ENCODE measurements around the gene VPS36. TPM values are rescaled to one million over a fixed set of nuclear protein-coding genes. Genes with fewer than 3 reads are reported as not detected.
A peak's percentile ranks its signal among the peaks of the same experiment; 100 is the strongest.

VPS36 gene
- total RNA-seq, 2 experiments from 2014 or later, result 41.7 to 45.8 TPM

DNA sequence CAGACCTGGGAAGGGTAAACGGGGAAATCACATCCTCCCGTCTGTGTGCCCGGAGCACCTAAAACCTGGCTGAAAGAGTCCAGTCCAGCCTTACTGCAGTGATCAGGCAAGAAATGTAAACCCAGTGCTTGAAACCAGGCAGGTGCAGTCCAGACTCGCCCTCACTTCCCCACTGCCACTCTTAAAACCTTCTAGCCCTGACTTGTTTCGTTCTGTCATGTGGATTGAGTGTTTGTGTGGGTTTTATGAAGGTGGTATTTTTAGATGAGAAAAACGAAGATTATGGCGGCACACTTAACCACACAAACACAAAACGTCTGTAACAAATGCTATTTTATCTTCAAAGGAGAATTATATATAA, 4.0 kb upstream of the VPS36 start:
- H3K4me3 Mint-ChIP-seq, result peak overlapping the region; percentile 88
- DNase-seq, result no peak
- ATAC-seq (ENCODE audit: low read depth), result no peak
- no peaks in the 10 kb centered on the region for H3K9me3 Mint-ChIP-seq
- H3K36me3 Mint-ChIP-seq, result peaks cover 16% of the 10 kb centered on the region
- POLR2A ChIA-PET, result no interaction called here
- no peaks in the 10 kb centered on the region for H3K27me3 Mint-ChIP-seq
- peaks cover 39% of the 10 kb centered on the region for H3K4me1 Mint-ChIP-seq
- H3K27ac Mint-ChIP-seq, result peak overlapping the region; percentile 92

- Mint-ChIP-seq H3K4me3 (no peak overlapping the region), H3K27me3 (no peaks in the 10 kb centered on the region), H3K9me3 (no peaks in the 10 kb centered on the region), H3K27ac (no peak overlapping the region), H3K36me3 (peaks cover 11% of the 10 kb centered on the region), H3K4me1 (peaks cover 44% of the 10 kb centered on the region)
- no peak for DNase-seq
- POLR2A ChIA-PET, result no interaction called here
- no peak for ATAC-seq (ENCODE audit: low read depth)
Observed at GRCh38 chr13:52452470-52452869, 2.0 kb upstream of the VPS36 start.

DNA sequence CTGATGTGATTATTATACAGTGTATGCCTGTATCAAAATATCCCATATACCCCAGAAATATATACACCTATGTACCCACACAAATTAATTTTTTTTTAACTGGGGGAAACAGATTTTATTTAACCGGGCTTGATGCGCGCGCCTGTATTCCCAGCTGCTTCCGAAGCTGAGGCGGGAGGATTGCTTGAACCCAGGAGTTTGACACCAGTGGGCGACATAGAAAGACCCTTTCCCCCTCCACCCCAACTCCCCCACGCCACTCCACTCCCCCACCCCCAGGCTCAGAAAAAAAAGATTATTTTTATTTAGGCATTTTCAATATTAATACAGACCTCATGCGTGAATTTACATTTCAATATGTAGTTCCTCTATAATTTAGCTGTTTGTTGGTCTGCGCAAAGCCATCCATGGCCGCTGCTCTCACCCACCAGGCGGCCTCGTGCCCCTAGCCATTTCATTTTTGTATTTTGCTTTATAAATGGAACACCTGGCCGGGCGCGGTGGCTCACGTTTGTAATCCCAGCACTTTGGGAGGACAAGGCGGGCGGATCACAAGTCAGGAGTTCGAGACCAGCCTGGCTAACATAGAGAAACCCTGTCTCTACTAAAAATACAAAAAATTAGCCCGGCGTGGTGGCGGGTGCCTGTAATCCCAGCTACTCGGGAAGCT, 836 bp upstream of the VPS36 start:
- POLR2A ChIA-PET, result interaction anchor here (0.8 to 1.5 kb wide), 3 partner anchors 35 to 257 kb away, joined by 3 read pairs; no protein-coding TSS in a partner anchor
- DNase-seq, result no peak
- Mint-ChIP-seq H3K4me1 (peaks cover 37% of the 10 kb centered on the region), H3K4me3 (peak overlapping the region; percentile 83), H3K9me3 (no peaks in the 10 kb centered on the region), H3K27me3 (no peaks in the 10 kb centered on the region), H3K36me3 (peaks cover 4% of the 10 kb centered on the region), H3K27ac (no peak overlapping the region)
- no peak for ATAC-seq (ENCODE audit: low read depth)

DNA sequence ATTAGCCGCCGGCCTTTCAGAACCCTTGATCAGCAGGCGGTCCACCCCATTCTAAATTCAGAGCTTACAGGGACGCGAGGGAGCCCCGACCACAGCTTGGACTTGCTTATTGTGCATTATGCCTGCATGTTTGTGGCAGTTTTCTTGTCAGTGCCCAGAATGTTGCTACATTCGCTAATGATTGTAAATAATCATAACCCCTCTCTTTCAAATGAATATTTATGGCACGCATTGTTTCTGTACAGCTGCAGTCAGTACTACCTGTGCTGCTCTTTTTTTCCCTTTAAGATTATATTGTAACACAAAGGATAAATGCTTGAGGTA, 321 bp upstream of the VPS36 start:
- Mint-ChIP-seq H3K27ac (peak overlapping the region; percentile 87), H3K36me3 (peaks cover 3% of the 10 kb centered on the region)
- ATAC-seq (ENCODE audit: low read depth), result no peak

GRCh38 chr13:52449331-52450011, 963 bp downstream of the VPS36 start:
- DNase-seq, result no peak
- POLR2A ChIA-PET, result interaction anchor here (1.1 to 1.5 kb wide), 3 partner anchors 13 to 254 kb away, joined by 3 to 8 read pairs (median 3); no protein-coding TSS in a partner anchor
- Mint-ChIP-seq H3K9me3 (no peaks in the 10 kb centered on the region), H3K4me1 (peaks cover 31% of the 10 kb centered on the region), H3K4me3 (peak overlapping the region; percentile 96), H3K27me3 (no peaks in the 10 kb centered on the region), H3K36me3 (peaks cover 3% of the 10 kb centered on the region), H3K27ac (peak overlapping the region; percentile 89)
- ATAC-seq (ENCODE audit: low read depth), result no peak

More for the DNA sequence above, 321 bp upstream of the VPS36 start:
- Mint-ChIP-seq H3K9me3 (no peaks in the 10 kb centered on the region), H3K4me1 (peaks cover 33% of the 10 kb centered on the region), H3K27me3 (no peaks in the 10 kb centered on the region), H3K4me3 (peak overlapping the region; percentile 83)
- POLR2A ChIA-PET, result interaction anchor here (0.8 to 1.5 kb wide), 4 partner anchors 34 to 257 kb away, joined by 3 to 8 read pairs (median 3); no protein-coding TSS in a partner anchor
- DNase-seq, result no peak

DNA sequence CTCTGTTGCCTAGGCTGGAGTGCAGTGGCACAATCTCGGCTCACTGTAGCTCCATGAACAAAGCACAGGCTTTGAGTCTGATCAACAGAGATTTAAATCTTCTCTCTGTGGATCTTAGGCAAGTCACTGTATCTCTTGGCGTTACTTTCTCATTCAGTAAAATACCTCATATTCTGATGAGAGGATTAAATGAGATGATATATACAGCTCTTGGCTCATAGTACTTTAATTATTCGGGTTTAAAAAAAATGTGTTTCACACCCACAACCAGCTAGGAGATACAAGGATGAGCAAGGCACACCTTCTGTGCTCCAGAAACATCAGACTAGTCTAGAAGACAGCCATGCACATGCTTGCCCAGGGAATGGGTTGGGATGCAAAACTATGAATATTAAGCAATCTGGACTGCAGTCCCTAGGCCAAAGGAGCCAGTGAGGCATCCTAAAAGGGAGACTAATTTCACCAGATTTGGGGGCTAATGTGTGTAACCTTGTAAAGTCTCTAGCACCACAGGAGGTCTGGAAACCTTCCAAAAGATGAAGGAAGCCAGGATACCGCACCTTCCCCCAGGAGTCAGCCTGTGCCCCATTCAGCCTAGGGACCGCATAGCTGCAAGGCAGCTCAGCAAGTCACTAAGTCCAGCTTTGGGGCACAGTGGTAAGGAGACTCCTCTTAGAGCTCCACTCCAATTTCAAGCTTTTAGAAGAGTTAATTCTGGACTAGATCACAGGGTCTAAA, 2.5 kb downstream of the VPS36 start:
- DNase-seq, result no peak
- H3K36me3 Mint-ChIP-seq, result peaks cover 5% of the 10 kb centered on the region
- no peaks in the 10 kb centered on the region for H3K27me3 Mint-ChIP-seq
- H3K4me1 Mint-ChIP-seq, result peaks cover 20% of the 10 kb centered on the region
- ATAC-seq (ENCODE audit: low read depth), result no peak
- POLR2A ChIA-PET, result interaction anchor here (0.6 to 1.0 kb wide), 3 partner anchors 38 to 992 kb away, joined by 3 to 5 read pairs (median 5); no protein-coding TSS in a partner anchor
- H3K4me3 Mint-ChIP-seq, result no peak overlapping the region
- no peaks in the 10 kb centered on the region for H3K9me3 Mint-ChIP-seq
- H3K27ac Mint-ChIP-seq, result no peak overlapping the region

DNA sequence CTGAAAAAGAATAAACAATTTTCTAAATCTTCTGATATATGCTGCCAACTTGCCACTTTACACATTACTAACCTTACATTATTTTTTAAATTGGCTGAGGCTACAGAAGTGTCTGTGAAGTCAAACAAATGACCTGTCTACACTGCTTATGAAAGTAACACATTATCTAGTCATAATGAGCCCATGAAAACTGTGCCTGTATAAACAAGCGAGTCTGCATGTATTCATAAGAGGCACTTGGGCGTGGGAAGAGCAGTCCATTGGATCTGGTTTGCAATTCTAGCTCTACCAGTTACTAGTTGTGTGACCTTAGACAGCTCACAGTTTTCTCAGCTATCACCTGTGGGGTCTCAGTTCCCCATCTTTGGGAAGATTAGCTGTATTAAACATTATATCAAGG, 3.1 kb downstream of the VPS36 start:
- DNase-seq (no peak), ATAC-seq (ENCODE audit: low read depth) (no peak)
- no peaks in the 10 kb centered on the region for H3K9me3 Mint-ChIP-seq
- H3K4me1 Mint-ChIP-seq, result peaks cover 20% of the 10 kb centered on the region
- H3K27ac Mint-ChIP-seq, result no peak overlapping the region
- POLR2A ChIA-PET, result interaction anchor here (0.5 to 1.0 kb wide), 3 partner anchors 253 to 991 kb away, joined by 3 to 5 read pairs (median 3); no protein-coding TSS in a partner anchor
- H3K27me3 Mint-ChIP-seq, result no peaks in the 10 kb centered on the region
- H3K36me3 Mint-ChIP-seq, result peaks cover 5% of the 10 kb centered on the region
- no peak overlapping the region for H3K4me3 Mint-ChIP-seq

DNA sequence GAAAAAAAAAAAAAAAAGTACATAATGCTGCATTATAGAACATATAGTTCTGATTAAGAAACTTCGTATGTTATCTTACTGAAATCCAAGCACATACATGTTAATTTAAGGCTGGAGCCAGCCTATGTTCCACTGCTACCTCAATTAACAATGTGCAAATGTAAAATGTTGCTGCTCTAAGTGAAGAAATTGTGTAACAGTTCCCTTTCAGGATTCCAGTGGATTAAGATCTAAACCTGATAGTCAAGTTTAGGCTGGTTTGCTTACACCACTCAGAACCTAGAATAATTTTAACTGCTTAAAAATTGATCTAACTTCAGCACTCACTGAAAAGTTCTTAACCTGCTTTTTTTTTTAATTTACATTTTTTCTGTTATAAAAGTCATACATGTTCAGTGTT, 4.2 kb downstream of the VPS36 start:
- DNase-seq (no peak), ATAC-seq (ENCODE audit: low read depth) (no peak)
- Mint-ChIP-seq H3K4me1 (peaks cover 18% of the 10 kb centered on the region), H3K27ac (no peak overlapping the region), H3K36me3 (peaks cover 5% of the 10 kb centered on the region), H3K9me3 (no peaks in the 10 kb centered on the region), H3K4me3 (no peak overlapping the region), H3K27me3 (no peaks in the 10 kb centered on the region)
- POLR2A ChIA-PET, result interaction anchor here (0.7 kb wide), 1 partner anchor 608 kb away, joined by 4 read pairs; no protein-coding TSS in a partner anchor

DNA sequence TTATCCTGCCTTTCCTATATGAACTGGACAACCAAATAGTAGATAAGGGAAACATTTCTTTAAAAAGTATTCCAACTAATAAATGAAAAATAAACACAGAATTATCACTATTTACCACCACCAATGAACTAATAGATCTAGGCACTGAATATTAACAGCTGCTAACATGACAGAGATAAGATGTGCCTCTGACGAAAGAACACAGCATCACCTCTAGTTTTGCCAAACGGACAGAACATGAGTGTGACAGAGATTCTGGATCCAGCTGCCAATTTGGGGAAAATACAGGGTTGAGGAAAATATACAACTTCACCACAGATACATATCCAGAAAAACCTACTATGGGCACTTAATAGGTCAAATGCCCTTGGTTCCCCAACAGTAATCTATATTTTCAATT, 18.0 kb downstream of the VPS36 start:
- no peak overlapping the region for H3K4me3 Mint-ChIP-seq
- no peak for ATAC-seq (ENCODE audit: low read depth)
- H3K4me1 Mint-ChIP-seq, result peaks cover 4% of the 10 kb centered on the region
- POLR2A ChIA-PET, result no interaction called here
- peaks cover 27% of the 10 kb centered on the region for H3K36me3 Mint-ChIP-seq
- H3K9me3 Mint-ChIP-seq, result no peaks in the 10 kb centered on the region
- DNase-seq, result no peak
- H3K27ac Mint-ChIP-seq, result no peak overlapping the region
- no peaks in the 10 kb centered on the region for H3K27me3 Mint-ChIP-seq

DNA sequence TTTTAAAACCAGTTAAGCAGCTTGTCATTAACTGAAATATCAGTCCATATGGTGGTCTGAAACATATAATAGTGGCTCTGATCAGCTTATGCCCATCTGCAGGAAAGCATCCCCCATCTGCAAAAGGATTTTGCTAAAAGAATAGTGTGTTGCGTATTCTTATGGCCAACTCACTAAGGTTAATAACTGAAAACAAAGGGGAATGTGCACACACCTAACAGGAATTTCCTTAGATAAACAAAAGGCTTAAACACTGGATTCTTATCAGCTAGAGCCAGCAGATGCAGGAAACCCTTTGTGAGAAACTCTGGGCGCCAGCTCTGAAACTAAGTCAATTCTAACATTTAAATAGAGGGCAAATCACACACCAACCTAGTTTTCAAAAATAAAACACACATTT, 22.1 kb downstream of the VPS36 start:
- Mint-ChIP-seq H3K27ac (no peak overlapping the region), H3K4me1 (no peaks in the 10 kb centered on the region), H3K9me3 (no peaks in the 10 kb centered on the region), H3K27me3 (no peaks in the 10 kb centered on the region), H3K4me3 (no peak overlapping the region), H3K36me3 (peaks cover 25% of the 10 kb centered on the region)
- DNase-seq (no peak), ATAC-seq (ENCODE audit: low read depth) (no peak)
- POLR2A ChIA-PET, result no interaction called here

- Mint-ChIP-seq H3K27me3 (no peaks in the 10 kb centered on the region), H3K9me3 (no peaks in the 10 kb centered on the region), H3K4me1 (peaks cover 10% of the 10 kb centered on the region), H3K4me3 (no peak overlapping the region), H3K27ac (no peak overlapping the region), H3K36me3 (peaks cover 30% of the 10 kb centered on the region)
- DNase-seq (no peak), ATAC-seq (ENCODE audit: low read depth) (no peak)
- POLR2A ChIA-PET, result no interaction called here
Observed at GRCh38 chr13:52421216-52421615, 29.2 kb downstream of the VPS36 start.

GRCh38 chr13:52419080-52419479, 31.4 kb downstream of the VPS36 start:
- Mint-ChIP-seq H3K4me1 (peaks cover 12% of the 10 kb centered on the region), H3K27me3 (no peaks in the 10 kb centered on the region), H3K9me3 (no peaks in the 10 kb centered on the region), H3K36me3 (peaks cover 24% of the 10 kb centered on the region), H3K27ac (no peak overlapping the region), H3K4me3 (no peak overlapping the region)
- ATAC-seq (ENCODE audit: low read depth), result no peak
- DNase-seq, result no peak
- POLR2A ChIA-PET, result no interaction called here

DNA sequence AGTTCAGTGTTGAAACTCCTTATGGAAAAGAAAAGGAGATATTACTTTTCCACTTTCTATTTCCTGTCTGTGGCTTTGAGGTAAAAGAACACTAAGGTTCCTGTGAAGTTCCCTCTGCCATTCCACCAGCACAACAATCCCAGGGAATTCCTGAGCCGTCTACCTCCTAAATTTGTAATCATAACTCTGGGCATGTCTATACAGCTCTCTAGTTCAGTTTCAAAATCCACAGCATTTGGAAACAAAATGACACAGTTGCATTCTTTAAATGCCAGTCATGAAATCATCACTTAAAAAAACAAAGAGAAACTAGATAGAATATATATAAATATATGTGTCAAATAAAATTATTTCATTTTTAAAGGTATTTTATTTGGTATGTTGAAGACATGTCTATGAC, 35.5 kb downstream of the VPS36 start:
- no peaks in the 10 kb centered on the region for H3K9me3 Mint-ChIP-seq
- no peak overlapping the region for H3K4me3 Mint-ChIP-seq
- POLR2A ChIA-PET, result no interaction called here
- no peaks in the 10 kb centered on the region for H3K27me3 Mint-ChIP-seq
- peaks cover 18% of the 10 kb centered on the region for H3K36me3 Mint-ChIP-seq
- H3K4me1 Mint-ChIP-seq, result peaks cover 12% of the 10 kb centered on the region
- ATAC-seq (ENCODE audit: low read depth) (no peak), DNase-seq (no peak)
- H3K27ac Mint-ChIP-seq, result no peak overlapping the region
